Measurements from ENCODE around the gene DCPS. TPM values are rescaled to one million over a fixed set of nuclear protein-coding genes. Genes with fewer than 3 reads are reported as not detected.

DCPS gene
- total RNA-seq, 1 donor from 2014 or later = 18.6 TPM

GRCh38 chr11:126328938-126329643 lies 25.2 kb downstream of the DCPS start:
- Mint-ChIP-seq H3K4me1 (peaks cover 20% of the 10 kb centered on the region), H3K4me3 (no peak overlapping the region), H3K27me3 (ENCODE audit: insufficient read depth, low read depth) (peaks cover 4% of the 10 kb centered on the region), H3K27ac (peak overlapping the region; percentile 79), H3K9me3 (no peaks in the 10 kb centered on the region), H3K36me3 (peaks cover 4% of the 10 kb centered on the region)
- Histone ChIP-seq H3K27ac (no peak overlapping the region), H3K4me3 (no peak overlapping the region), H3K4me1 (no peaks in the 10 kb centered on the region), H3K27me3 (no peaks in the 10 kb centered on the region), H2AFZ (replicated peaks) (no peak overlapping the region), H3K9me3 (ENCODE audit: low read depth) (no peaks in the 10 kb centered on the region), H3K79me2 (ENCODE audit: low read depth) (no peaks in the 10 kb centered on the region), H3K9ac (no peak overlapping the region), H4K20me1 (ENCODE audit: low read depth) (no peaks in the 10 kb centered on the region), H3K36me3 (no peaks in the 10 kb centered on the region), H3K4me2 (no peak overlapping the region), H3F3A (ENCODE audit: low read depth) (no peaks in the 10 kb centered on the region)
- TF ChIP-seq CTCF (IDR thresholded peaks at IDR 0.05) (no peak), EZH2 (IDR thresholded peaks at IDR 0.05) (no peak), EZH2phosphoT487 (IDR thresholded peaks at IDR 0.05) (no peak)
- no peak for DNase-seq (ENCODE audit: low spot score)

- peaks cover 20% of the 10 kb centered on the region for H3K4me1 Mint-ChIP-seq
- H3K27ac Mint-ChIP-seq = peak overlapping the region; percentile 85
- no peak overlapping the region for H3K4me3 Mint-ChIP-seq
- no peak overlapping the region for H2AFZ ChIP-seq (replicated peaks)
- H3K9ac ChIP-seq = no peak overlapping the region
- no peak for DNase-seq (ENCODE audit: low spot score)
- peaks cover 4% of the 10 kb centered on the region for H3K27me3 Mint-ChIP-seq (ENCODE audit: insufficient read depth, low read depth)
- H3K9me3 Mint-ChIP-seq = no peaks in the 10 kb centered on the region
- H3K27ac ChIP-seq = no peak overlapping the region
- no peaks in the 10 kb centered on the region for H3K9me3 ChIP-seq (ENCODE audit: low read depth)
- no peaks in the 10 kb centered on the region for H3F3A ChIP-seq (ENCODE audit: low read depth)
- no peaks in the 10 kb centered on the region for H3K79me2 ChIP-seq (ENCODE audit: low read depth)
- H3K4me3 ChIP-seq = no peak overlapping the region
- TF ChIP-seq EZH2 (IDR thresholded peaks at IDR 0.05) (no peak), CTCF (IDR thresholded peaks at IDR 0.05) (no peak), EZH2phosphoT487 (IDR thresholded peaks at IDR 0.05) (no peak)
- H3K36me3 Mint-ChIP-seq = peaks cover 4% of the 10 kb centered on the region
- H3K27me3 ChIP-seq = no peaks in the 10 kb centered on the region
- no peaks in the 10 kb centered on the region for H3K4me1 ChIP-seq
- H3K36me3 ChIP-seq = no peaks in the 10 kb centered on the region
- no peak overlapping the region for H3K4me2 ChIP-seq
- H4K20me1 ChIP-seq (ENCODE audit: low read depth) = no peaks in the 10 kb centered on the region
Observed at GRCh38 chr11:126329644-126330211, 25.9 kb downstream of the DCPS start.

DNA sequence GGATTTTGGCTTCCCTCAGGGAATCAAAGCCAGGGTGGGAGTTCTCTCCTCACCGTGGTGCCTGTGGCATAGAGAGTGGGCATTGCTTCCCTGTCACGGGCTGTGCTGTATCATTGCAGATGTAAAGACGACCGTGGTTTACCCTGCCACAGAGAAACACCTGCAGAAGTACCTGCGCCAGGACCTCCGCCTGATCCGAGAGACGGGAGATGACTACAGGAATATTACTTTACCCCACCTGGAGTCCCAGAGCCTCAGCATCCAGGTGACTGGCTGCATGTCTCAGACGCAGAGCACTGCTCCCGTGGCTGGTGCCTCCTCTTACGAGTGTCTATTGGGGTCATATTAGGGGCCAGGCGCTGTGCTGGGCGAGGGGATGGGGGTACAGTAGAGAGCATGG lies 27.4 kb downstream of the DCPS start:
- H4K20me1 ChIP-seq (ENCODE audit: low read depth) = no peaks in the 10 kb centered on the region
- peaks cover 23% of the 10 kb centered on the region for H3K4me1 Mint-ChIP-seq
- H3K36me3 Mint-ChIP-seq = peaks cover 6% of the 10 kb centered on the region
- no peaks in the 10 kb centered on the region for H3F3A ChIP-seq (ENCODE audit: low read depth)
- H3K79me2 ChIP-seq (ENCODE audit: low read depth) = no peaks in the 10 kb centered on the region
- no peak overlapping the region for H3K27ac Mint-ChIP-seq
- DNase-seq (ENCODE audit: low spot score) = no peak
- H3K4me1 ChIP-seq = peaks cover 2% of the 10 kb centered on the region
- H3K27me3 Mint-ChIP-seq (ENCODE audit: insufficient read depth, low read depth) = peaks cover 6% of the 10 kb centered on the region
- TF ChIP-seq EZH2 (IDR thresholded peaks at IDR 0.05) (no peak), CTCF (IDR thresholded peaks at IDR 0.05) (no peak), EZH2phosphoT487 (IDR thresholded peaks at IDR 0.05) (no peak)
- no peaks in the 10 kb centered on the region for H3K27me3 ChIP-seq
- H3K9me3 Mint-ChIP-seq = no peaks in the 10 kb centered on the region
- H3K4me3 ChIP-seq = no peak overlapping the region
- H3K9me3 ChIP-seq (ENCODE audit: low read depth) = no peaks in the 10 kb centered on the region
- no peak overlapping the region for H3K4me2 ChIP-seq
- H3K9ac ChIP-seq = no peak overlapping the region
- H3K36me3 ChIP-seq = no peaks in the 10 kb centered on the region
- no peak overlapping the region for H2AFZ ChIP-seq (replicated peaks)
- H3K27ac ChIP-seq = no peak overlapping the region
- H3K4me3 Mint-ChIP-seq = no peak overlapping the region
